DOHH2 (cell line): Measurements from ENCODE around the gene LRRC43.

ENCODE experiments used
- H3F3A ChIP-seq: fragments of 200-600 bp; sonication (generic), shearing (Covaris generic); 2 replicates; pipeline ENCODE4 v1.6.0; 2016; ENCODE audit warnings: antibody characterized with exemption, mild to moderate bottlenecking; ENCODE audit not compliant: control insufficient read depth, insufficient read depth
- H3K27ac ChIP-seq: fragments of 200-600 bp; sonication (generic); 2 replicates; pipeline ENCODE4 v1.5.1; 2014; ENCODE audit warnings: low read depth, mild to moderate bottlenecking, low read length, moderate library complexity
- H3K27me3 ChIP-seq: fragments of 200-600 bp; sonication (generic); 2 replicates; pipeline ENCODE4 v1.6.1; 2014; ENCODE audit warnings: mild to moderate bottlenecking, low read length, mixed read lengths; ENCODE audit not compliant: control insufficient read depth
- H3K36me3 ChIP-seq: fragments of 200-600 bp; sonication (generic); 2 replicates; pipeline ENCODE4 v1.6.1; 2014; ENCODE audit warnings: mild to moderate bottlenecking, low read length, moderate library complexity, mixed read lengths; ENCODE audit not compliant: control insufficient read depth
- H3K4me1 ChIP-seq: fragments of 200-600 bp; sonication (generic); 2 replicates; pipeline ENCODE4 v1.6.1; 2014; ENCODE audit warnings: mild to moderate bottlenecking, low read length, mixed read lengths; ENCODE audit not compliant: control insufficient read depth
- H3K4me2 ChIP-seq: fragments of 200-600 bp; sonication (generic); 2 replicates; pipeline ENCODE4 v1.6.0; 2014; ENCODE audit warnings: mild to moderate bottlenecking, low read length, moderate library complexity
- H3K4me3 ChIP-seq: fragments of 200-600 bp; sonication (generic); 2 replicates; pipeline ENCODE4 v1.5.1; 2014; ENCODE audit warnings: mild to moderate bottlenecking, low read length, mixed read lengths
- H3K79me2 ChIP-seq: fragments of 200-600 bp; sonication (generic); 2 replicates; pipeline ENCODE4 v1.6.1; 2014; ENCODE audit warnings: mild to moderate bottlenecking, low read length, mixed read lengths; ENCODE audit not compliant: control insufficient read depth
- H3K9me2 ChIP-seq: fragments of 200-600 bp; sonication (generic); replicated peaks from 2 replicates; pipeline ENCODE4 v1.6.1; 2014; ENCODE audit warnings: mild to moderate bottlenecking, low read length, mixed read lengths; ENCODE audit not compliant: control insufficient read depth
- H3K9me3 ChIP-seq: fragments of 200-600 bp; sonication (generic); 2 replicates; pipeline ENCODE4 v1.6.1; 2014; ENCODE audit warnings: antibody characterized with exemption, low read length, mixed read lengths; ENCODE audit not compliant: control insufficient read depth, insufficient read depth
- H4K20me1 ChIP-seq: fragments of 200-600 bp; sonication (generic); 2 replicates; pipeline ENCODE4 v1.6.0; 2014; ENCODE audit warnings: low read depth, mild to moderate bottlenecking, antibody characterized with exemption, low read length, moderate library complexity; ENCODE audit not compliant: control insufficient read depth, insufficient read depth
- EZH2phosphoT487 ChIP-seq: fragments of 200-600 bp; sonication (generic); IDR thresholded peaks from 2 replicates; pipeline ENCODE4 v1.6.1; 2017; ENCODE audit warnings: borderline replicate concordance, mild to moderate bottlenecking, antibody characterized with exemption, low read length, moderate library complexity, mixed read lengths
- TF ChIP-seq, protein P1 (sequence below): fragments of 200-600 bp; sonication (generic); IDR thresholded peaks from one replicate; pipeline ENCODE4 v1.5.1; 2014; ENCODE audit warnings: antibody characterized with exemption, mild to moderate bottlenecking, low read depth, low read length; ENCODE audit not compliant: poor library complexity, severe bottlenecking

LRRC43 gene

DNA sequence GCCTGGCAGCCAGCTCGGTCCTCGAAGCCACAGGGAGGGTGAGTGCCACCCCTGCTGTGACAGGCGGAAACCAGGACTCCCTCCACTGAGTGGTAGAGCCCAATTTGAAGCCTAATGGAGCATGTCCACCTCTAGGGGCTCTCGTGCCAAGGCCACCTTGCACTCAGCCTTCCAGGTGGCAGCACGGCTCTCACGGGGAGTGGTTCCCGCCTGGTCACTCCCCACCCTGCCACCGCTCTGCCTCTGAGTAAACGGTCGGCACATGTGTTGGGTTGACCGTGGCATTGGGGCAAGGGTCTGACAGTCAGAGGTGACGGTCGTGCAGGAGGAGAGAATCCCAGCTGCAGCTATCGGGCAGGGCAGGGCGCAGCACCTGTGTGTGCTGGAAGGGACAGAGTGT lies 43.7 kb upstream of the LRRC43 start:
- Histone ChIP-seq H3K27me3 (no peaks in the 10 kb centered on the region), H3F3A (no peaks in the 10 kb centered on the region), H3K36me3 (peaks cover 33% of the 10 kb centered on the region), H3K79me2 (no peaks in the 10 kb centered on the region), H4K20me1 (no peaks in the 10 kb centered on the region), H3K27ac (no peak overlapping the region), H3K4me3 (no peak overlapping the region), H3K9me2 (no peaks in the 10 kb centered on the region), H3K4me1 (no peaks in the 10 kb centered on the region), H3K9me3 (no peaks in the 10 kb centered on the region), H3K4me2 (no peak overlapping the region)
- TF ChIP-seq, protein P1, sequence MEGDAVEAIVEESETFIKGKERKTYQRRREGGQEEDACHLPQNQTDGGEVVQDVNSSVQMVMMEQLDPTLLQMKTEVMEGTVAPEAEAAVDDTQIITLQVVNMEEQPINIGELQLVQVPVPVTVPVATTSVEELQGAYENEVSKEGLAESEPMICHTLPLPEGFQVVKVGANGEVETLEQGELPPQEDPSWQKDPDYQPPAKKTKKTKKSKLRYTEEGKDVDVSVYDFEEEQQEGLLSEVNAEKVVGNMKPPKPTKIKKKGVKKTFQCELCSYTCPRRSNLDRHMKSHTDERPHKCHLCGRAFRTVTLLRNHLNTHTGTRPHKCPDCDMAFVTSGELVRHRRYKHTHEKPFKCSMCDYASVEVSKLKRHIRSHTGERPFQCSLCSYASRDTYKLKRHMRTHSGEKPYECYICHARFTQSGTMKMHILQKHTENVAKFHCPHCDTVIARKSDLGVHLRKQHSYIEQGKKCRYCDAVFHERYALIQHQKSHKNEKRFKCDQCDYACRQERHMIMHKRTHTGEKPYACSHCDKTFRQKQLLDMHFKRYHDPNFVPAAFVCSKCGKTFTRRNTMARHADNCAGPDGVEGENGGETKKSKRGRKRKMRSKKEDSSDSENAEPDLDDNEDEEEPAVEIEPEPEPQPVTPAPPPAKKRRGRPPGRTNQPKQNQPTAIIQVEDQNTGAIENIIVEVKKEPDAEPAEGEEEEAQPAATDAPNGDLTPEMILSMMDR, result no peak
- no peak for TF ChIP-seq EZH2phosphoT487

DNA sequence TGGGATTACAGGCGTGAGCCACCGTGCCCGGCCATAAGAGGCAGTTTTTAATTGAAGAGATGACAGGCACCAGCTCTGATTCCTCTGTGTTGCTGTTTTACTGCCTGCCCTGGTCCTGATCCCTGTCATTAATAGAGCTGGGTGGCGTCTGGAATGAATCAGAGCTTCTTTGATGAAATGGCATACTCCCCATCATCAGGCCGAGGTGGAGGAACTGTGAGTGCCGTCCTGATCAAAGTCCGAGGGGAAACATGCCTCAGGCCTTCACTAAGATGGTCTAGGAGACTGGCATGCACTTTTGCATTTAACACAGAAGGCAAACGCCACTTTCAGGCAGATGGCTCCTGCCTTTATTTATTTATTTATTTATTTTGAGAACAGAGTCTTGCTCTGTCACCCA lies 43.0 kb upstream of the LRRC43 start:
- TF ChIP-seq, protein P1, result no peak
- TF ChIP-seq EZH2phosphoT487, result no peak

DNA sequence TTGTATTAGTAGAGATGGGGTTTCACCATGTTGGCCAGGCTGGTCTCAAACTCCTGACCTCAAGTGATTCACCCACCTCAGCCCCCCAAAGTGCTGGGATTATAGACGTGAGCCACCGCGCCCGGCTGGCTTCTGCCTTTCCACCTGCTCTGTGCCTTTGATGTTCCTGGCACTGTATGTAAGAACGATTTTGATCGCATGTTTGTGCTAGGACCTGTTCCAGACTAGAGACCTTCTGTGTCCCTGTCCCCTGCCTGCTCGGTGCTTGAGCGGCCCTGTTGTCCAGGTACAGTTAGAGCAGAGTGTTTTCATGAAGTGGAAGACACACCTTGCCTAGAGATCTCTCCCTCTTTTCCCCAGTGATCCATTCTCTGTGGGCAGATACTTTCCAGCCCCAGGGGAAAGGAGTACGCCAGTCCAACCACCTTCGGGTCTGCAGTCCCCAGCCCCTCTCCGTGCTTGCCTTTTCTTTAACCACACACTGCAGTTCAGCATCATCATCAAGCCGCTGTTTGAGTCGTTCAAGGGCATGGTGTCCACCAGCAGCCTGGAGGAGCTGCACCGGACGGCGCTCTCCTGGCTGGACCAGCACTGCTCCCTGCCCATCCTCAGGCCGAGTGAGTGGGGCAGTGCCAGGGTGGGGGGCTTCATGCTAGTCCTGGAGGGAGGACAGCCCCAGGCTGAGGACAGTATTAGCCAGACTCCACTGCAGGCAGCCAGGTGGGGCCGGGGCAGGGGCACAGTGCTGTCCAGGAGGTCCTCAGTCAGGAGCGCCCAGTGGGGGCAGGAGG lies 42.3 kb upstream of the LRRC43 start:
- Histone ChIP-seq H3K79me2 (no peaks in the 10 kb centered on the region), H3K4me1 (no peaks in the 10 kb centered on the region), H3K9me2 (no peaks in the 10 kb centered on the region), H3K27ac (no peak overlapping the region), H4K20me1 (no peaks in the 10 kb centered on the region), H3F3A (no peaks in the 10 kb centered on the region), H3K4me3 (no peak overlapping the region), H3K4me2 (no peak overlapping the region), H3K9me3 (no peaks in the 10 kb centered on the region), H3K36me3 (peaks cover 29% of the 10 kb centered on the region), H3K27me3 (no peaks in the 10 kb centered on the region)
- TF ChIP-seq, protein P1, result no peak
- TF ChIP-seq EZH2phosphoT487, result no peak

More for the DNA sequence above, 43.0 kb upstream of the LRRC43 start:
- H3K9me3 ChIP-seq, result no peaks in the 10 kb centered on the region
- no peaks in the 10 kb centered on the region for H3K9me2 ChIP-seq
- H3K36me3 ChIP-seq, result peaks cover 32% of the 10 kb centered on the region
- no peaks in the 10 kb centered on the region for H3K4me1 ChIP-seq
- H3K79me2 ChIP-seq, result no peaks in the 10 kb centered on the region
- no peaks in the 10 kb centered on the region for H3F3A ChIP-seq
- H4K20me1 ChIP-seq, result no peaks in the 10 kb centered on the region
- H3K27me3 ChIP-seq, result no peaks in the 10 kb centered on the region
- no peak overlapping the region for H3K4me3 ChIP-seq
- no peak overlapping the region for H3K4me2 ChIP-seq
- no peak overlapping the region for H3K27ac ChIP-seq
